OCI-LY3 (cell line): ENCODE data around the gene DOP1B.

Experiments used
- H2AFZ ChIP-seq: fragments of 200-600, 300-600 bp; shearing (Covaris generic); 2 replicates; pipeline ENCODE4 v1.6.0; 2014; ENCODE audit warnings: antibody characterized with exemption, low read depth, low read length
- H3K27ac ChIP-seq: fragments of 200-600, 300-600 bp; sonication (generic); 2 replicates; pipeline ENCODE4 v1.5.1; 2014; ENCODE audit warnings: mild to moderate bottlenecking, low read length, moderate library complexity, mixed read lengths
- H3K27me3 ChIP-seq: fragments of 200-600, 300-600 bp; sonication (generic); 2 replicates; pipeline ENCODE4 v1.6.1; 2014; ENCODE audit warnings: low read depth, low read length, mixed read lengths
- H3K36me3 ChIP-seq: fragments of 200-600, 300-600 bp; sonication (generic); replicated peaks from 2 replicates; pipeline ENCODE3; 2014; ENCODE audit warnings: low read depth, low read length, mixed read lengths
- H3K4me1 ChIP-seq: fragments of 300-600, 200-600 bp; sonication (generic); 2 replicates; pipeline ENCODE4 v1.6.1; 2014; ENCODE audit warnings: low read length, mixed read lengths
- H3K4me2 ChIP-seq: fragments of 200-600, 300-600 bp; sonication (generic); 2 replicates; pipeline ENCODE4 v1.6.1; 2014; ENCODE audit warnings: low read length, mixed read lengths
- H3K4me3 ChIP-seq: fragments of 300-600, 200-600 bp; sonication (generic); 2 replicates; pipeline ENCODE4 v1.5.1; 2014; ENCODE audit warnings: antibody characterized with exemption, mild to moderate bottlenecking, low read length, moderate library complexity
- H3K79me2 ChIP-seq: fragments of 300-600, 200-600 bp; shearing (Covaris generic); 2 replicates; pipeline ENCODE4 v1.6.1; 2014; ENCODE audit warnings: mild to moderate bottlenecking, low read length, mixed read lengths
- H3K9ac ChIP-seq: fragments of 300-600, 200-600 bp; shearing (Covaris generic); 2 replicates; pipeline ENCODE4 v1.6.0; 2014; ENCODE audit warnings: mild to moderate bottlenecking, low read length, moderate library complexity
- H3K9me3 ChIP-seq: fragments of 200-600, 300-600 bp; shearing (Covaris generic); 2 replicates; pipeline ENCODE4 v1.6.1; 2014; ENCODE audit warnings: low read length, mixed read lengths; ENCODE audit not compliant: insufficient read depth
- H4K20me1 ChIP-seq: fragments of 200-600, 300-600 bp; sonication (generic); 2 replicates; pipeline ENCODE4 v1.6.1; 2016; ENCODE audit warnings: low read length, mixed read lengths; ENCODE audit not compliant: insufficient read depth
- EZH2phosphoT487 ChIP-seq: fragments of 200-600 bp; shearing (Covaris generic); IDR thresholded peaks from 2 replicates; pipeline ENCODE4 v1.6.1; 2018; ENCODE audit warnings: antibody characterized with exemption, mixed run types, low read depth
- TF ChIP-seq, protein P1 (sequence below): fragments of 200-600, 300-600 bp; sonication (generic); IDR thresholded peaks from 2 replicates; pipeline ENCODE4 v1.5.1; 2014; ENCODE audit warnings: antibody characterized with exemption, low read length, low read depth

DOP1B gene, protein sequence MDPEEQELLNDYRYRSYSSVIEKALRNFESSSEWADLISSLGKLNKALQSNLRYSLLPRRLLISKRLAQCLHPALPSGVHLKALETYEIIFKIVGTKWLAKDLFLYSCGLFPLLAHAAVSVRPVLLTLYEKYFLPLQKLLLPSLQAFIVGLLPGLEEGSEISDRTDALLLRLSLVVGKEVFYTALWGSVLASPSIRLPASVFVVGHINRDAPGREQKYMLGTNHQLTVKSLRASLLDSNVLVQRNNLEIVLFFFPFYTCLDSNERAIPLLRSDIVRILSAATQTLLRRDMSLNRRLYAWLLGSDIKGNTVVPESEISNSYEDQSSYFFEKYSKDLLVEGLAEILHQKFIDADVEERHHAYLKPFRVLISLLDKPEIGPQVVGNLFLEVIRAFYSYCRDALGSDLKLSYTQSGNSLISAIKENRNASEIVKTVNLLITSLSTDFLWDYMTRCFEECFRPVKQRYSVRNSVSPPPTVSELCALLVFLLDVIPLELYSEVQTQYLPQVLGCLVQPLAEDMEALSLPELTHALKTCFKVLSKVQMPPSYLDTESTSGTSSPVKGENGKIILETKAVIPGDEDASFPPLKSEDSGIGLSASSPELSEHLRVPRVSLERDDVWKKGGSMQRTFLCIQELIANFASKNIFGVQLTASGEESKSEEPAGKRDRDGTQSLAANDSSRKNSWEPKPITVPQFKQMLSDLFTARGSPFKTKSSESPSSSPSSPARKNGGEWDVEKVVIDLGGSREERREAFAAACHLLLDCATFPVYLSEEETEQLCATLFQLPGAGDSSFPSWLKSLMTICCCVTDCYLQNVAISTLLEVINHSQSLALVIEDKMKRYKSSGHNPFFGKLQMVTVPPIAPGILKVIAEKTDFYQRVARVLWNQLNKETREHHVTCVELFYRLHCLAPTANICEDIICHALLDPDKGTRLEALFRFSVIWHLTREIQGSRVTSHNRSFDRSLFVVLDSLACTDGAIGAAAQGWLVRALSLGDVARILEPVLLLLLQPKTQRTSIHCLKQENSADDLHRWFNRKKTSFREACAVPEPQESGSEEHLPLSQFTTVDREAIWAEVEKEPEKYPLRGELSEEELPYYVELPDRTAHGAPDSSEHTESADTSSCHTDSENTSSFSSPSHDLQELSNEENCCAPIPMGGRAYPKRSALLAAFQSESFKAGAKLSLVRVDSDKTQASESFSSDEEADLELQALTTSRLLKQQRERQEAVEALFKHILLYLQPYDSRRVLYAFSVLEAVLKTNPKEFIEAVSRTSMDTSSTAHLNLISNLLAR (N-terminal part only)

GRCh38 chr21:36156815-36157670 is at the start of gene DOP1B:
TSS of gene DOP1B (plus strand) at chr21:36156824. CDS start at chr21:36164734, 7,910 bp downstream.
- Histone ChIP-seq H3K4me1 (peaks cover 8% of the 10 kb centered on the region; the same call in 1 of the 2 replicates), H3K9me3 (no peaks in the 10 kb centered on the region), H3K27me3 (no peaks in the 10 kb centered on the region), H3K79me2 (peaks cover 3% of the 10 kb centered on the region; the same call in 1 of the 2 replicates), H3K27ac (no peak within 1 kb of the TSS), H3K4me3 (peak within 1 kb of the TSS; percentile 79), H3K4me2 (peak within 1 kb of the TSS; percentile 73), H3K9ac (peak within 1 kb of the TSS; percentile 69), H2AFZ (no peak within 1 kb of the TSS), H3K36me3 (no peaks in the 10 kb centered on the region), H4K20me1 (no peaks in the 10 kb centered on the region)
- TF ChIP-seq, protein P1, sequence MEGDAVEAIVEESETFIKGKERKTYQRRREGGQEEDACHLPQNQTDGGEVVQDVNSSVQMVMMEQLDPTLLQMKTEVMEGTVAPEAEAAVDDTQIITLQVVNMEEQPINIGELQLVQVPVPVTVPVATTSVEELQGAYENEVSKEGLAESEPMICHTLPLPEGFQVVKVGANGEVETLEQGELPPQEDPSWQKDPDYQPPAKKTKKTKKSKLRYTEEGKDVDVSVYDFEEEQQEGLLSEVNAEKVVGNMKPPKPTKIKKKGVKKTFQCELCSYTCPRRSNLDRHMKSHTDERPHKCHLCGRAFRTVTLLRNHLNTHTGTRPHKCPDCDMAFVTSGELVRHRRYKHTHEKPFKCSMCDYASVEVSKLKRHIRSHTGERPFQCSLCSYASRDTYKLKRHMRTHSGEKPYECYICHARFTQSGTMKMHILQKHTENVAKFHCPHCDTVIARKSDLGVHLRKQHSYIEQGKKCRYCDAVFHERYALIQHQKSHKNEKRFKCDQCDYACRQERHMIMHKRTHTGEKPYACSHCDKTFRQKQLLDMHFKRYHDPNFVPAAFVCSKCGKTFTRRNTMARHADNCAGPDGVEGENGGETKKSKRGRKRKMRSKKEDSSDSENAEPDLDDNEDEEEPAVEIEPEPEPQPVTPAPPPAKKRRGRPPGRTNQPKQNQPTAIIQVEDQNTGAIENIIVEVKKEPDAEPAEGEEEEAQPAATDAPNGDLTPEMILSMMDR, result no peak
- TF ChIP-seq EZH2phosphoT487, result no peak

DNA sequence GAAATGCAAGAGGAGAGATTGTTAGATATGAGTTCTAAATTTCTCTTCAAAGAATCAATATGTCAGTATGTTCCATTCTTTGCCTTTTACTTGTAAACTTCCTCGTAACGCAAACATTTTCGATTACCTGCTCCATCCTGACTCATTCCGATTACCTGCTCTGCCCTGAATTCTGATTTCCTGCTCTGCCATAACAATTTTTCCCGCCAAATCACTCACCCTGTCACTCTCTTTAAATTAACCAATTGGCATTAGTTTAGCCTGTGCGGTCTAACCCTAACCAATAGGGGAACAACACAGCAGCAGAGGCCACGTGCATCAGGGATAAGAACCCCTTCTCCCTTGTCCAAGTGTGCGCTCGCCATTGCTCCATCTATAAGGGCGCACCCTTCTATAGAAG is 46.8 kb upstream of the DOP1B start:
- Histone ChIP-seq H3K4me2 (no peak overlapping the region), H3K27me3 (no peaks in the 10 kb centered on the region), H2AFZ (no peak overlapping the region), H3K27ac (no peak overlapping the region), H3K9ac (no peak overlapping the region), H3K36me3 (no peaks in the 10 kb centered on the region), H3K4me1 (peaks cover 14% of the 10 kb centered on the region; the same call in 1 of the 2 replicates), H3K9me3 (no peaks in the 10 kb centered on the region), H3K79me2 (no peaks in the 10 kb centered on the region), H3K4me3 (no peak overlapping the region), H4K20me1 (no peaks in the 10 kb centered on the region)
- TF ChIP-seq EZH2phosphoT487, result no peak
- TF ChIP-seq, protein P1, result no peak

- H3K27ac ChIP-seq, result no peak overlapping the region
- no peak for TF ChIP-seq EZH2phosphoT487
- TF ChIP-seq, protein P1, result no peak
Observed at GRCh38 chr21:36111238-36111637, 45.4 kb upstream of the DOP1B start.

More at GRCh38 chr21:36111238-36111637, 45.4 kb upstream of the DOP1B start:
- no peaks in the 10 kb centered on the region for H3K27me3 ChIP-seq
- H3K36me3 ChIP-seq, result no peaks in the 10 kb centered on the region
- H3K4me3 ChIP-seq, result no peak overlapping the region
- no peaks in the 10 kb centered on the region for H3K79me2 ChIP-seq
- no peak overlapping the region for H3K9ac ChIP-seq
- no peak overlapping the region for H2AFZ ChIP-seq
- no peaks in the 10 kb centered on the region for H4K20me1 ChIP-seq
- peaks cover 14% of the 10 kb centered on the region; the same call in 1 of the 2 replicates for H3K4me1 ChIP-seq
- no peak overlapping the region for H3K4me2 ChIP-seq
- no peaks in the 10 kb centered on the region for H3K9me3 ChIP-seq
